Measurements from ENCODE around the gene KCNIP4.
"Not testable (repeated sequence)": the region's sequence is repeated elsewhere in the genome, so short reads cannot be mapped to it uniquely, and the experiment has no call there.

The KCNIP4 gene

DNA sequence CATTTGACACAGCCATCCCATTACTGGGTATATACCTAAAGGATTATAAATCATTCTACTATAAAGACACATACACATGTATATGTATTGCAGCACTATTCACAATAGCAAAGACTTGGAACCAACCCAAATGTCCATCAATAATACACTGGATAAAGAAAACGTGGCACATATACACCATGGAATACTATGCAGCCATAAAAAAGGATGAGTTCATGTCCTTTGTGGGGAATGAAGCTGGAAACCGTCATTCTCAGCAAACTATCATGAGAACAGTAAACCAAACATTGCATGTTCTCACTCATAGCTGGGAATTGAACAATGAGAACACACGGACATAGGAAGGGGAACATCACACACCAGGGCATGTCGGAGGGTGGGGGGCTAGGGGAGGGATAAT, 1202.6 kb downstream of the KCNIP4 start:
- not testable (repeated sequence) for DNase-seq (ENCODE audit: low spot score)

GRCh38 chr4:20735931-20736330, 1212.6 kb downstream of the KCNIP4 start:
- DNase-seq (ENCODE audit: low spot score) = no peak

- DNase-seq (ENCODE audit: low spot score) = no peak
Measured at GRCh38 chr4:20724915-20725314, 1223.7 kb downstream of the KCNIP4 start.

- no peak for DNase-seq (ENCODE audit: low spot score)
Measured at GRCh38 chr4:20723463-20723862, 1225.1 kb downstream of the KCNIP4 start.

GRCh38 chr4:20723019-20723418, 1225.6 kb downstream of the KCNIP4 start:
- DNase-seq (ENCODE audit: low spot score) = no peak

- DNase-seq (ENCODE audit: low spot score) = no peak
Measured at GRCh38 chr4:20711335-20711734, 1237.2 kb downstream of the KCNIP4 start.

- peak; percentile 92 for DNase-seq (ENCODE audit: low spot score)
Measured at GRCh38 chr4:20700007-20700761, 1248.4 kb downstream of the KCNIP4 start, which contains the start of gene PACRGL. Gene PACRGL (plus strand): TSS chr4:20700458. CDS start chr4:20704482, 4,024 bp downstream.

DNA sequence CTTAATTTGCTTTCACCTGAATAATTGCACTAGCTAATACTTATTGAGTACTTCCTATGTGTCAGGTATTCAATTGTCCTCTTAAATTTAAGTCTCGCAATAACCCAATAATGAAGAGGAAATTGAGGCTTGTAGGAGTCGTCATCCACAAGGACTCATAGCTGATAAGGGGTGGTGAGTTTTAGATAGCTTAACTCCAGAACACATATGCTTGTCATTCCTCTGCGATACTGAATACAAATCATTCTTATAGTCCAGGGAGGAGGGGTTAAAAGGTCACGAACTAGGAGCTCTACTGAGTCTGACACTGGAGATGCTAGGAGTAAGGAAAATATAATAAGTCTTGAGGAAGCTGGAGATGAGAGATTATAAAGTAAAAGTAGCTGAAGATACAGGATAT, 1249.8 kb downstream of the KCNIP4 start:
- DNase-seq (ENCODE audit: low spot score) = no peak

- no peak for DNase-seq (ENCODE audit: low spot score)
Measured at GRCh38 chr4:20698382-20698781, 1250.2 kb downstream of the KCNIP4 start.

GRCh38 chr4:20696815-20697214, 1251.8 kb downstream of the KCNIP4 start:
- DNase-seq (ENCODE audit: low spot score) = no peak

DNA sequence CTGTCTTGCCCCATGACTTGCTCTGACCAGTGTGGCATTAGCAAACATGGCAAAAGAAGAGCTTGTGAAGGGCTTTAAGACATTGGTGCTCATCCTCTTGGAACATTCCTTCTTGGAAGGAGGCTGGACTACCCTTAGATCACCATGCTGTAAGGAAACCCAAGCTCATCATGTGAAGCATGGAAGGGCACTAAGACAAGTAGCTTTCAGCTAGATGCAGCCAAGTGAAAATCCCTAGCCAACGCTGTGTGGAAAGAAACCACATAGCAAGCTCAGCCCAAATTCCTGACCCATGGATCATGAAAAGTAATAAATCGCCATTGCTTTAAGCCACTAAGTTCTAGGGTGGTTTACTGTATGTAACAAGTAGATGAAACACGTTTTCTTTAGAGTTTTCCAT, 1260.7 kb downstream of the KCNIP4 start:
- DNase-seq (ENCODE audit: low spot score) = no peak

GRCh38 chr4:20684852-20685763, 1263.5 kb downstream of the KCNIP4 start:
- DNase-seq (ENCODE audit: low spot score) = peak; percentile 13

GRCh38 chr4:20683766-20684165, 1264.8 kb downstream of the KCNIP4 start:
- DNase-seq (ENCODE audit: low spot score) = no peak

- DNase-seq (ENCODE audit: low spot score) = no peak
Measured at GRCh38 chr4:20682853-20683252, 1265.7 kb downstream of the KCNIP4 start.

GRCh38 chr4:20681271-20681670, 1267.3 kb downstream of the KCNIP4 start:
- no peak for DNase-seq (ENCODE audit: low spot score)

DNA sequence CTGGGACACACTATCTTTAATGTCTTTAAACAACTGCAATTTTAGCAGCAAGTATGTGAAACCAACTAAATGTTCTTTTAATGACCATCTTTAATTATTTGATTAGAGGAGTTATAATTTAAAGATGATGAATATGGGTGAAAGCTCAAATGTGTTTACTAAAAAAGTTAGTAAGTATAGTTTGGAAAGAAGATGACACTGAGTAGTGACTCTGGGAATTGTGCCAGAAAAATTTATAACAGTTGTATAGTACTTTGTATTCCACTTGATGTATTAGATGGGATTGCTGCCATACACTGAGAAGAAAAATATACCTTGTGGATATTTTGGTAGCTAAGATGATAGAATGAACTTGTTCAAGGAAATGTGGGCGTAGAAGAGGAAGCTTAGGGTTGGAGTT, 1267.8 kb downstream of the KCNIP4 start:
- DNase-seq (ENCODE audit: low spot score) = no peak

DNA sequence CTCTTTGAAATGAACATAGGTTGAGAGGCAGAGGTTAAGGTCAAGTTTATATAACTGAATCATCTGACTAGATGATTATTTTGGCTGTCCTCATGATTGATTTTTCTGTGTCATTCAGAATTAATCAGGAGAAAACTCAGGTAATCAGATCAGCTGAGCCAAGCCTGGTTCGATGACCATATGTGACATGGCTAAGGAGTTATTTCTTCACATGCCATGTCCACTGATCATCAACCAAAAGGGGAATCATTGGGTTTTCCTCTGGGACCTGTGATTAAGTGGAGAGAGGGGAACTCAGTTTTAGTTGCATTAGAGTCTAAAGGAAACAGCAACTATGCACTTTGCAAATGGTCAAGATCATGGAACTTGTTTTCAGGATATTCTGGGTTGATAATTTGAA, 1268.6 kb downstream of the KCNIP4 start:
- DNase-seq (ENCODE audit: low spot score) = no peak
